ENCODE data around the gene CACNA2D3.

- TF ChIP-seq EZH2 (optimal IDR thresholded peaks at IDR 0.05; ENCODE audit: low read depth, low read length) (no peak), CTCF (IDR thresholded peaks at IDR 0.05; ENCODE audit: low read length) (no peak)
Observed at GRCh38 chr3:54237109-54237508, 114.8 kb downstream of the CACNA2D3 start.
